PC-9 (cell line): ENCODE measurements around the gene GOLGA6L10. TPM values are rescaled to one million over a fixed set of nuclear protein-coding genes. Genes with fewer than 3 reads are reported as not detected.

ENCODE experiments used
- BruUV-seq: library from RNA; stranded (reverse); fragments of 400-500 nt; replicated peaks from 2 replicates; lab custom pipeline; 2021; lab: Mats Ljungman, UMichigan
- CTCF ChIA-PET: fragments of 300-600 bp; sonication (Branson Sonifier 250); formaldehyde crosslinking; loops from one replicate; lab custom pipeline; 2022; ENCODE audit warnings: antibody characterized with exemption; lab: Charles Lee
- POLR2A ChIA-PET: fragments of 300-600 bp; sonication (Branson Sonifier 250); formaldehyde crosslinking; loops from one replicate; lab custom pipeline; 2022; ENCODE audit warnings: antibody characterized with exemption; ENCODE audit not compliant: unreplicated experiment; lab: Charles Lee
- DNase-seq, 2 experiments: peaks; one replicate each; pipeline versions ENCODE4 v3.0.0 to v3.0.0-alpha.2; 2015 to 2022; ENCODE audit warnings: mixed read lengths in 1 of 2
- H2AFZ ChIP-seq: fragments of 200-600 bp; sonication (generic); 2 replicates; pipeline ENCODE4 v1.8.1; 2017; ENCODE audit warnings: antibody characterized with exemption
- H3F3A ChIP-seq: fragments of 200-600 bp; sonication (generic); 2 replicates; pipeline ENCODE4 v1.8.1; 2017; ENCODE audit warnings: antibody characterized with exemption, mild to moderate bottlenecking, low read depth; ENCODE audit not compliant: insufficient read depth
- H3K27ac ChIP-seq: fragments of 200-600 bp; sonication (generic); 2 replicates; pipeline ENCODE4 v1.6.1; 2016; ENCODE audit warnings: mixed run types
- H3K27me3 ChIP-seq: fragments of 200-600 bp; sonication (generic); 2 replicates; pipeline ENCODE4 v1.6.1; 2016; ENCODE audit warnings: low read depth, mixed run types; ENCODE audit not compliant: insufficient read depth
- H3K36me3 ChIP-seq: fragments of 200-600 bp; sonication (generic); 2 replicates; pipeline ENCODE4 v1.6.1; 2016; ENCODE audit warnings: low read depth, mixed run types
- H3K4me1 ChIP-seq: fragments of 200-600 bp; sonication (generic); replicated peaks from 2 replicates; pipeline ENCODE4 v1.6.1; 2016; ENCODE audit warnings: mixed run types; ENCODE audit not compliant: insufficient read depth
- H3K4me2 ChIP-seq: fragments of 200-600 bp; sonication (generic); 2 replicates; pipeline ENCODE4 v1.6.1; 2017; ENCODE audit warnings: mixed run types
- H3K4me3 ChIP-seq: fragments of 200-600 bp; sonication (generic); 2 replicates; pipeline ENCODE4 v1.6.1; 2016; ENCODE audit warnings: mixed run types
- H3K79me2 ChIP-seq: fragments of 200-600 bp; sonication (generic); 2 replicates; pipeline ENCODE4 v1.6.1; 2017; ENCODE audit warnings: low read depth, mixed run types
- H3K9me2 ChIP-seq: fragments of 200-600 bp; sonication (generic); 2 replicates; pipeline ENCODE4 v1.8.1; 2017; ENCODE audit warnings: mild to moderate bottlenecking; ENCODE audit not compliant: insufficient read depth
- H3K9me3 ChIP-seq: fragments of 200-600 bp; sonication (generic); 2 replicates; pipeline ENCODE4 v1.8.1; 2016; ENCODE audit warnings: low read depth; ENCODE audit not compliant: insufficient read depth
- H4K20me1 ChIP-seq: fragments of 200-600 bp; sonication (generic); 2 replicates; pipeline ENCODE4 v1.8.1; 2017; ENCODE audit not compliant: insufficient read depth
- CTCF ChIP-seq: fragments of 200-600 bp; sonication (generic); conservative IDR thresholded peaks from 2 replicates; pipeline ENCODE4 v1.6.1; 2017; ENCODE audit warnings: mixed run types, antibody characterized with exemption, mild to moderate bottlenecking, moderate library complexity
- EZH2 ChIP-seq: fragments of 200-600 bp; sonication (generic); IDR thresholded peaks from 2 replicates; pipeline ENCODE4 v1.8.0; 2017; ENCODE audit warnings: antibody characterized with exemption, low read depth
- intact Hi-C: fragments of 100-400 bp; cut with micrococcal nuclease; formaldehyde crosslinking; loops from one replicate; pipeline ENCODE4 v1.10.0; 2022; ENCODE audit not compliant: unreplicated experiment
- total RNA-seq: library from RNA; stranded (reverse); gene quantifications from 2 replicates; pipeline ENCODE4 v1.2.3, GENCODE V29; 2021

GOLGA6L10 gene
- total RNA-seq, 1 experiment from 2014 or later: 2.2 TPM

- DNase-seq: no peak
- H3K27ac ChIP-seq: no peak overlapping the region
- TF ChIP-seq EZH2 (no peak), CTCF (no peak)
- no peaks in the 10 kb centered on the region for H3K79me2 ChIP-seq
- no TSS peak for BruUV-seq
- no peak overlapping the region for H2AFZ ChIP-seq
- no peaks in the 10 kb centered on the region for H3F3A ChIP-seq
- no peaks in the 10 kb centered on the region for H3K36me3 ChIP-seq
- ChIA-PET CTCF (no interaction called here), POLR2A (no interaction called here)
- intact Hi-C loops: no loop called here
- no peaks in the 10 kb centered on the region for H4K20me1 ChIP-seq
- no peaks in the 10 kb centered on the region for H3K27me3 ChIP-seq
- H3K4me1 ChIP-seq: no peaks in the 10 kb centered on the region
- no peak overlapping the region for H3K4me3 ChIP-seq
- H3K9me3 ChIP-seq: no peaks in the 10 kb centered on the region
- no peak overlapping the region for H3K4me2 ChIP-seq
- no peaks in the 10 kb centered on the region for H3K9me2 ChIP-seq
These were observed 51.2 kb downstream of the GOLGA6L10 start for GRCh38 chr15:82298032-82298431.

- Histone ChIP-seq H3K27ac (no peak overlapping the region), H4K20me1 (no peaks in the 10 kb centered on the region), H3K36me3 (no peaks in the 10 kb centered on the region), H3K79me2 (no peaks in the 10 kb centered on the region), H3K9me3 (no peaks in the 10 kb centered on the region), H3K4me3 (no peak overlapping the region), H2AFZ (no peak overlapping the region), H3K4me2 (no peak overlapping the region), H3K27me3 (no peaks in the 10 kb centered on the region), H3K4me1 (no peaks in the 10 kb centered on the region), H3F3A (no peaks in the 10 kb centered on the region), H3K9me2 (no peaks in the 10 kb centered on the region)
- POLR2A ChIA-PET: no interaction called here
- BruUV-seq: no TSS peak
- no peak for DNase-seq
- intact Hi-C loops: no loop called here
- CTCF ChIA-PET: no interaction called here
- TF ChIP-seq EZH2 (no peak), CTCF (no peak)
These were observed 51.7 kb downstream of the GOLGA6L10 start for GRCh38 chr15:82297546-82297945.

- CTCF ChIA-PET: no interaction called here
- no peaks in the 10 kb centered on the region for H3K9me2 ChIP-seq
- no peaks in the 10 kb centered on the region for H3K79me2 ChIP-seq
- POLR2A ChIA-PET: no interaction called here
- DNase-seq: no peak
- no peaks in the 10 kb centered on the region for H3K36me3 ChIP-seq
- H3K27me3 ChIP-seq: no peaks in the 10 kb centered on the region
- no peak overlapping the region for H3K4me2 ChIP-seq
- intact Hi-C loops: no loop called here
- TF ChIP-seq EZH2: no peak
- no TSS peak for BruUV-seq
- H3F3A ChIP-seq: no peaks in the 10 kb centered on the region
- H4K20me1 ChIP-seq: no peaks in the 10 kb centered on the region
- no peak overlapping the region for H3K4me3 ChIP-seq
- no peak overlapping the region for H3K27ac ChIP-seq
- H2AFZ ChIP-seq: no peak overlapping the region
- no peaks in the 10 kb centered on the region for H3K4me1 ChIP-seq
- H3K9me3 ChIP-seq: no peaks in the 10 kb centered on the region
These were observed 55.1 kb downstream of the GOLGA6L10 start for GRCh38 chr15:82294061-82294690.

- Histone ChIP-seq H4K20me1 (no peaks in the 10 kb centered on the region), H3K9me2 (no peaks in the 10 kb centered on the region), H3K4me1 (no peaks in the 10 kb centered on the region), H3K27ac (no peak overlapping the region), H3K4me2 (no peak overlapping the region), H3K27me3 (no peaks in the 10 kb centered on the region; the same call in 1 of the 2 replicates), H3K9me3 (no peaks in the 10 kb centered on the region), H2AFZ (no peak overlapping the region), H3K79me2 (no peaks in the 10 kb centered on the region), H3K36me3 (no peaks in the 10 kb centered on the region), H3F3A (no peaks in the 10 kb centered on the region), H3K4me3 (no peak overlapping the region)
- DNase-seq: no peak
- intact Hi-C loops: no loop called here
- no peak for TF ChIP-seq EZH2
- TF ChIP-seq CTCF: no peak
- BruUV-seq: no TSS peak
- CTCF ChIA-PET: no interaction called here
- POLR2A ChIA-PET: no interaction called here
These were observed 57.0 kb downstream of the GOLGA6L10 start for GRCh38 chr15:82292271-82292670.
